ENCODE measurements around the gene MRPL4. TPM values are rescaled to one million over a fixed set of nuclear protein-coding genes. Genes with fewer than 3 reads are reported as not detected.

MRPL4 gene
- polyA plus RNA-seq, 1 donor (not counting 4 experiments of a cell fraction or from before 2014, with no cell fraction given) = 29.4 TPM

GRCh38 chr19:10230861-10231611 lies 21.0 kb upstream of the MRPL4 start, which contains the start of gene S1PR2:
Gene S1PR2, minus strand, starts transcription at chr19:10231331. Its CDS starts 6,426 bp downstream, at chr19:10224905.
- H3K9ac ChIP-seq (ENCODE audit: control insufficient read depth, extremely low read depth, insufficient read depth, low read length) = peak within 1 kb of the TSS; percentile 87
- H3K4me2 ChIP-seq (ENCODE audit: control insufficient read depth, extremely low read depth, insufficient read depth, low read depth, low read length) = peak within 1 kb of the TSS; percentile 90
- peak within 1 kb of the TSS; percentile 75 to 89 (median 85) for H3K4me3 ChIP-seq (ENCODE audit: control insufficient read depth in 2 of 3, extremely low read depth in 1 of 3, insufficient read depth in 2 of 3, low read depth in 1 of 3, low read length in 3 of 3)
- dilution Hi-C loops (cut with MboI; ENCODE audit: extremely low pct_ligation_motif_present, low sequenced_read_pairs) = no loop called here
- no peaks in the 10 kb centered on the region for H4K20me1 ChIP-seq (ENCODE audit: control insufficient read depth, extremely low read depth, insufficient read depth, low read length)
- no peaks in the 10 kb centered on the region for H3K79me2 ChIP-seq (ENCODE audit: control insufficient read depth, insufficient read depth, low read length)
- H3K27me3 ChIP-seq (ENCODE audit: control insufficient read depth, extremely low read depth, insufficient read depth, low read length) = no peaks in the 10 kb centered on the region
- TF ChIP-seq EZH2 (IDR thresholded peaks at IDR 0.05; ENCODE audit: low read length) = no peak
- no peak for TF ChIP-seq CTCF (optimal IDR thresholded peaks at IDR 0.05 in 1 of 3, IDR thresholded peaks at IDR 0.05 in 1 of 3, conservative IDR thresholded peaks at IDR 0.05 in 1 of 3; ENCODE audit: extremely low read depth in 1 of 3, insufficient read depth in 2 of 3, low read length in 3 of 3)
- no peak for DNase-seq (ENCODE audit: low read depth, low spot score)
- no peaks in the 10 kb centered on the region for H3K9me3 ChIP-seq (ENCODE audit: control insufficient read depth, low read depth, low read length)
- H2AFZ ChIP-seq (ENCODE audit: control insufficient read depth, low read length) = peak within 1 kb of the TSS; percentile 84
- no peaks in the 10 kb centered on the region for H3K36me3 ChIP-seq (ENCODE audit: control insufficient read depth in 2 of 2, extremely low read depth in 1 of 2, insufficient read depth in 2 of 2, low read length in 2 of 2)
- H3K27ac ChIP-seq (ENCODE audit: control insufficient read depth, insufficient read depth, low read length) = peak within 1 kb of the TSS; percentile 56
- H3K4me1 ChIP-seq (ENCODE audit: control insufficient read depth, extremely low read depth, insufficient read depth, low read length) = no peaks in the 10 kb centered on the region
- FAIRE-seq = no peak
- no peaks in the 10 kb centered on the region for H3K9me1 ChIP-seq (ENCODE audit: control insufficient read depth, extremely low read depth, insufficient read depth, low read length)

GRCh38 chr19:10231612-10232228 lies 20.3 kb upstream of the MRPL4 start:
- dilution Hi-C loops (cut with MboI; ENCODE audit: extremely low pct_ligation_motif_present, low sequenced_read_pairs) = no loop called here
- H3K9me3 ChIP-seq (ENCODE audit: control insufficient read depth, low read depth, low read length) = no peaks in the 10 kb centered on the region
- no peak overlapping the region for H2AFZ ChIP-seq (ENCODE audit: control insufficient read depth, low read length)
- H3K9me1 ChIP-seq (ENCODE audit: control insufficient read depth, extremely low read depth, insufficient read depth, low read length) = no peaks in the 10 kb centered on the region
- FAIRE-seq = no peak
- H3K4me3 ChIP-seq (ENCODE audit: control insufficient read depth in 2 of 3, extremely low read depth in 1 of 3, insufficient read depth in 2 of 3, low read depth in 1 of 3, low read length in 3 of 3) = peak overlapping the region in 2 of 3 experiments; percentile 85 to 89
- no peaks in the 10 kb centered on the region for H3K27me3 ChIP-seq (ENCODE audit: control insufficient read depth, extremely low read depth, insufficient read depth, low read length)
- TF ChIP-seq CTCF (optimal IDR thresholded peaks at IDR 0.05 in 1 of 3, IDR thresholded peaks at IDR 0.05 in 1 of 3, conservative IDR thresholded peaks at IDR 0.05 in 1 of 3; ENCODE audit: extremely low read depth in 1 of 3, insufficient read depth in 2 of 3, low read length in 3 of 3) = no peak
- TF ChIP-seq EZH2 (IDR thresholded peaks at IDR 0.05; ENCODE audit: low read length) = no peak
- DNase-seq (ENCODE audit: low read depth, low spot score) = no peak
- H3K4me2 ChIP-seq (ENCODE audit: control insufficient read depth, extremely low read depth, insufficient read depth, low read depth, low read length) = peak overlapping the region; percentile 22
- H3K27ac ChIP-seq (ENCODE audit: control insufficient read depth, insufficient read depth, low read length) = peak overlapping the region; percentile 56
- no peak overlapping the region for H3K9ac ChIP-seq (ENCODE audit: control insufficient read depth, extremely low read depth, insufficient read depth, low read length)
- H3K36me3 ChIP-seq (ENCODE audit: control insufficient read depth in 2 of 2, extremely low read depth in 1 of 2, insufficient read depth in 2 of 2, low read length in 2 of 2) = no peaks in the 10 kb centered on the region
- H3K4me1 ChIP-seq (ENCODE audit: control insufficient read depth, extremely low read depth, insufficient read depth, low read length) = no peaks in the 10 kb centered on the region
- no peaks in the 10 kb centered on the region for H4K20me1 ChIP-seq (ENCODE audit: control insufficient read depth, extremely low read depth, insufficient read depth, low read length)
- H3K79me2 ChIP-seq (ENCODE audit: control insufficient read depth, insufficient read depth, low read length) = no peaks in the 10 kb centered on the region
